Right renal pelvis (tissue), 4 donors: Measurements from ENCODE around the gene ZNF503. TPM values are rescaled to one million over a fixed set of nuclear protein-coding genes. Genes with fewer than 3 reads are reported as not detected.
A peak's percentile ranks its signal among the peaks of the same experiment; 100 is the strongest.
"Not testable (repeated sequence)": the region's sequence is repeated elsewhere in the genome, so short reads cannot be mapped to it uniquely, and the experiment has no call there.

Source experiments
- DNase-seq, 4 donors: peaks; one replicate each; pipeline ENCODE4 v3.0.0-alpha.2; 2013; ENCODE audit warnings: low read depth in 4 of 4, low spot score in 3 of 4, missing footprints in 1 of 4
- polyA plus RNA-seq, 4 donors: library from polyadenylated mRNA; unstranded; fragments of 120-200 nt; gene quantifications; one replicate each; pipeline ENCODE4 v1.2.1, GENCODE V29; 2013; ENCODE audit not compliant: insufficient read length in 4 of 4

Gene ZNF503
- polyA plus RNA-seq, 4 donors = 62.3 to 94.6 (median 70.0) TPM

GRCh38 chr10:75395932-75396630 lies 5.5 kb downstream of the ZNF503 start:
- peak in 2 of 4 donors; percentile 31 to 59 for DNase-seq

- DNase-seq = peak in 2 of 4 donors; percentile 69 to 71
These were observed 6.3 kb downstream of the ZNF503 start for GRCh38 chr10:75395066-75395931.

GRCh38 chr10:75394221-75394620 lies 7.3 kb downstream of the ZNF503 start:
- DNase-seq = no peak

- no peak for DNase-seq
These were observed 8.8 kb downstream of the ZNF503 start for GRCh38 chr10:75392744-75393143.

- DNase-seq = no peak
These were observed 9.3 kb downstream of the ZNF503 start for GRCh38 chr10:75392271-75392670.

GRCh38 chr10:75390178-75390577 lies 11.4 kb downstream of the ZNF503 start:
- DNase-seq = no peak

- DNase-seq = no peak
These were observed 13.5 kb downstream of the ZNF503 start for GRCh38 chr10:75388082-75388481.

- no peak for DNase-seq
These were observed 15.4 kb downstream of the ZNF503 start for GRCh38 chr10:75386128-75386527.

GRCh38 chr10:75379817-75380216 lies 21.7 kb downstream of the ZNF503 start:
- DNase-seq = no peak

GRCh38 chr10:75379212-75379724 lies 22.3 kb downstream of the ZNF503 start:
- peak in 1 of 4 donors; percentile 25 for DNase-seq

GRCh38 chr10:75378379-75378778 lies 23.2 kb downstream of the ZNF503 start:
- no peak for DNase-seq

- no peak for DNase-seq
These were observed 23.7 kb downstream of the ZNF503 start for GRCh38 chr10:75377869-75378268.

GRCh38 chr10:75375838-75376237 lies 25.7 kb downstream of the ZNF503 start:
- no peak for DNase-seq

- DNase-seq = no peak
These were observed 30.6 kb downstream of the ZNF503 start for GRCh38 chr10:75371010-75371409.

GRCh38 chr10:75369838-75370237 lies 31.7 kb downstream of the ZNF503 start:
- DNase-seq = not testable (repeated sequence)

- DNase-seq = no peak
These were observed 33.7 kb downstream of the ZNF503 start for GRCh38 chr10:75367901-75368300.

GRCh38 chr10:75367021-75367487 lies 34.5 kb downstream of the ZNF503 start:
- peak in 3 of 4 donors; percentile 51 to 78 (median 72) for DNase-seq

GRCh38 chr10:75363431-75363830 lies 38.1 kb downstream of the ZNF503 start:
- no peak for DNase-seq

- DNase-seq = not testable (repeated sequence)
These were observed 41.7 kb downstream of the ZNF503 start for GRCh38 chr10:75359876-75360275.

GRCh38 chr10:75358835-75359421 lies 42.6 kb downstream of the ZNF503 start:
- DNase-seq = no peak

- DNase-seq = no peak
These were observed 43.4 kb downstream of the ZNF503 start for GRCh38 chr10:75358132-75358531.
